SU-DHL-6 (cell line): ENCODE results near the gene ROBO2.

Experiments
- H2AFZ ChIP-seq: fragments of 200-600 bp; sonication (generic); 2 replicates; pipeline ENCODE4 v1.6.1; 2014; ENCODE audit warnings: low read depth, mild to moderate bottlenecking, moderate library complexity, mixed read lengths, antibody characterized with exemption, low read length; ENCODE audit not compliant: severe bottlenecking
- H3F3A ChIP-seq: fragments of 200-600 bp; shearing (Covaris generic); 2 replicates; pipeline ENCODE4 v1.6.0; 2016; ENCODE audit warnings: antibody characterized with exemption, mild to moderate bottlenecking; ENCODE audit not compliant: insufficient read depth
- H3K27ac ChIP-seq: fragments of 200-600 bp; sonication (generic); 2 replicates; pipeline ENCODE4 v1.5.1; 2016; ENCODE audit warnings: low read depth, mild to moderate bottlenecking, low read length, moderate library complexity, mixed read lengths
- H3K27me3 ChIP-seq: fragments of 200-600 bp; sonication (generic), shearing (Covaris generic); 2 replicates; pipeline ENCODE4 v1.6.0; 2014; ENCODE audit warnings: mild to moderate bottlenecking, low read length
- H3K36me3 ChIP-seq: fragments of 200-600 bp; sonication (generic); 2 replicates; pipeline ENCODE4 v1.6.1; 2014; ENCODE audit warnings: mild to moderate bottlenecking, low read length, mixed read lengths
- H3K4me2 ChIP-seq: fragments of 300-600, 200-600 bp; shearing (Covaris generic), sonication (generic); 2 replicates; pipeline ENCODE4 v1.6.0; 2014; ENCODE audit warnings: low read length, low read depth, mild to moderate bottlenecking; ENCODE audit not compliant: poor library complexity, severe bottlenecking
- H3K4me3 ChIP-seq: fragments of 200-600 bp; sonication (generic); 2 replicates; pipeline ENCODE4 v1.5.1; 2014; ENCODE audit warnings: antibody characterized with exemption, low read length, mild to moderate bottlenecking, mixed read lengths; ENCODE audit not compliant: insufficient read depth, poor library complexity, severe bottlenecking
- H3K79me2 ChIP-seq: fragments of 200-600 bp; sonication (generic); 2 replicates; pipeline ENCODE4 v1.6.1; 2014; ENCODE audit warnings: mild to moderate bottlenecking, low read length, moderate library complexity; ENCODE audit not compliant: insufficient read depth
- H3K9ac ChIP-seq: fragments of 200-600 bp; sonication (generic); 2 replicates; pipeline ENCODE4 v1.7.0; 2014; ENCODE audit warnings: mild to moderate bottlenecking, low read length
- H3K9me2 ChIP-seq: fragments of 200-600 bp; sonication (generic); replicated peaks from 2 replicates; pipeline ENCODE4 v1.6.1; 2014; ENCODE audit warnings: low read length; ENCODE audit not compliant: insufficient read depth
- H3K9me3 ChIP-seq: fragments of 200-600 bp; sonication (generic); 2 replicates; pipeline ENCODE4 v1.6.1; 2014; ENCODE audit warnings: low read length, mixed read lengths; ENCODE audit not compliant: insufficient read depth
- H4K20me1 ChIP-seq: fragments of 200-600 bp; sonication (generic); 2 replicates; pipeline ENCODE4 v1.6.1; 2014; ENCODE audit warnings: low read depth, mild to moderate bottlenecking, antibody characterized with exemption, low read length, moderate library complexity, mixed read lengths
- EZH2phosphoT487 ChIP-seq: fragments of 200-600 bp; sonication (generic), shearing (Covaris generic); conservative IDR thresholded peaks from 2 replicates; pipeline ENCODE4 v1.6.1; 2018; ENCODE audit warnings: mild to moderate bottlenecking, antibody characterized with exemption, low read length, moderate library complexity, mixed read lengths
- TF ChIP-seq, protein P1 (sequence below): fragments of 200-600 bp; sonication (generic); IDR thresholded peaks from one replicate; pipeline ENCODE4 v1.5.1; 2017; ENCODE audit warnings: antibody characterized with exemption, mild to moderate bottlenecking, low read length, moderate library complexity; ENCODE audit not compliant: insufficient read depth, poor library complexity, severe bottlenecking

Gene ROBO2

DNA sequence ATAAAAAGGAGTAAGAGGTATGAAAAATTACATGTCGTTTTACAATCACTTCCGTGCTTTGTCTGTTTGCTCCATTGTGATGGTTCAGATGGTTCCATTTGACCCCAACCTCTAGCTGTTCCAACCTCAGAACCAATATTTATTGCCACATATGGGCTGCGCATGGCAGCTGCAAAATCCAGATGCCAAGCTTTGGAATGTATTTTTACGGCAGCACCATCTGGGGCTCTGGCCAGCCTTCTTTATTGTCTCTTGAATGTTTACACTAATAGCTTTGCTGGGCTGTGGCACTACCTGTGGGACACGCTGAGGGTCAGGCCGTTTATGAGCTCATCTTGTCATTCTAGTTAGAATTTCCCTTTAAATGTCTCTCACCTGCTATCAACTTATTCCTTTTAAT lies 219.8 kb downstream of the ROBO2 start:
- no peaks in the 10 kb centered on the region for H3K9me2 ChIP-seq
- no peak overlapping the region for H2AFZ ChIP-seq
- TF ChIP-seq, protein P1, sequence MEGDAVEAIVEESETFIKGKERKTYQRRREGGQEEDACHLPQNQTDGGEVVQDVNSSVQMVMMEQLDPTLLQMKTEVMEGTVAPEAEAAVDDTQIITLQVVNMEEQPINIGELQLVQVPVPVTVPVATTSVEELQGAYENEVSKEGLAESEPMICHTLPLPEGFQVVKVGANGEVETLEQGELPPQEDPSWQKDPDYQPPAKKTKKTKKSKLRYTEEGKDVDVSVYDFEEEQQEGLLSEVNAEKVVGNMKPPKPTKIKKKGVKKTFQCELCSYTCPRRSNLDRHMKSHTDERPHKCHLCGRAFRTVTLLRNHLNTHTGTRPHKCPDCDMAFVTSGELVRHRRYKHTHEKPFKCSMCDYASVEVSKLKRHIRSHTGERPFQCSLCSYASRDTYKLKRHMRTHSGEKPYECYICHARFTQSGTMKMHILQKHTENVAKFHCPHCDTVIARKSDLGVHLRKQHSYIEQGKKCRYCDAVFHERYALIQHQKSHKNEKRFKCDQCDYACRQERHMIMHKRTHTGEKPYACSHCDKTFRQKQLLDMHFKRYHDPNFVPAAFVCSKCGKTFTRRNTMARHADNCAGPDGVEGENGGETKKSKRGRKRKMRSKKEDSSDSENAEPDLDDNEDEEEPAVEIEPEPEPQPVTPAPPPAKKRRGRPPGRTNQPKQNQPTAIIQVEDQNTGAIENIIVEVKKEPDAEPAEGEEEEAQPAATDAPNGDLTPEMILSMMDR: no peak
- TF ChIP-seq EZH2phosphoT487: no peak

DNA sequence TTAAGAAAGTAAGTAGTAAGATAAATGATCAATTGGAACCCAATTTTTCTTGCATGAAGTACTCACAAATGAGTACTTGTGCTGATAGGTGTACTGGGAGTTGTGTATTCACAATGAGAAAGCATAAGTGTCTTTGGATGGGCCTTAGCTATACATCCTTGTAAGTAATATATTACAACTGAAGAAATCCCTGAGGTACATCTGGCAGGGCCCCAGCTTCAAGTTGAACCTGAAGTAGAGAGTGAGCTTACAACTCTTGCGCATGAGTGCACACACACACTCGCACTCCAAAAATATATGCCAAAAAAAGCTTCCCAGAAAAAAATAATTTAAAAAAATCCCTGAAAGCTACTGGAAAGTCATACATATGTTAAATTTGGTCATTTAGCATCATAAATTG lies 222.5 kb downstream of the ROBO2 start:
- H2AFZ ChIP-seq: no peak overlapping the region
- no peaks in the 10 kb centered on the region for H3K27me3 ChIP-seq
- no peak overlapping the region for H3K4me2 ChIP-seq
- H3K27ac ChIP-seq: no peak overlapping the region
- H4K20me1 ChIP-seq: no peaks in the 10 kb centered on the region
- no peaks in the 10 kb centered on the region for H3K79me2 ChIP-seq
- no peak overlapping the region for H3K9ac ChIP-seq
- no peaks in the 10 kb centered on the region for H3K36me3 ChIP-seq
- no peaks in the 10 kb centered on the region for H3K9me2 ChIP-seq
- no peaks in the 10 kb centered on the region for H3F3A ChIP-seq
- no peaks in the 10 kb centered on the region for H3K9me3 ChIP-seq
- TF ChIP-seq, protein P1: no peak
- H3K4me3 ChIP-seq: no peak overlapping the region

More for the DNA sequence above, 219.8 kb downstream of the ROBO2 start:
- H4K20me1 ChIP-seq: no peaks in the 10 kb centered on the region
- H3K27ac ChIP-seq: no peak overlapping the region
- H3K4me2 ChIP-seq: no peak overlapping the region
- no peaks in the 10 kb centered on the region for H3K36me3 ChIP-seq
- peaks cover 5% of the 10 kb centered on the region; the same call in 1 of the 2 replicates for H3F3A ChIP-seq
- H3K27me3 ChIP-seq: no peaks in the 10 kb centered on the region
- H3K4me3 ChIP-seq: no peak overlapping the region
- H3K9ac ChIP-seq: no peak overlapping the region
- no peaks in the 10 kb centered on the region for H3K79me2 ChIP-seq
- no peaks in the 10 kb centered on the region for H3K9me3 ChIP-seq

DNA sequence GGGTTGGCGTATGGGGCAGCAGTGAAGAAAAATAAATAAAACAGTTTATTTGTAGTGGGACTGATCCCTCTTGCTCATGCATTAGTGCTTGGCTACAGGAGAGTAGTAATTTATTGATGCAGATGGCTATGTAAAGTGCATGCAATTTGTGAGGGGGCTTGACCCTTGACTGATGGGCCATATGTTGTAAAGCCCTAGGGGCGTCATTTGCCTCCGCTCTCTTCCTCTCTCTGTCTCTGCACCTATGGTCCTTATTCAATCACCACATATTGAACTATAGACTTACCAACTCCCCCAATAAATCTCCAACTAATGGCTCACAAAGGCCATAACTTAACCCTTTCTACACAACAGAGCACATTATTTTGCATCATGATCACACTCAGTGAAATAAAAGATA lies 227.7 kb downstream of the ROBO2 start:
- no peak overlapping the region for H2AFZ ChIP-seq
- H3K9me2 ChIP-seq: no peaks in the 10 kb centered on the region
- H3K27me3 ChIP-seq: no peaks in the 10 kb centered on the region
- no peaks in the 10 kb centered on the region for H4K20me1 ChIP-seq
- H3K79me2 ChIP-seq: no peaks in the 10 kb centered on the region
- no peaks in the 10 kb centered on the region for H3K9me3 ChIP-seq
- no peak overlapping the region for H3K4me2 ChIP-seq
- TF ChIP-seq, protein P1: no peak
- TF ChIP-seq EZH2phosphoT487: no peak
- H3K9ac ChIP-seq: no peak overlapping the region
- H3K4me3 ChIP-seq: no peak overlapping the region
- no peaks in the 10 kb centered on the region for H3F3A ChIP-seq
- H3K36me3 ChIP-seq: no peaks in the 10 kb centered on the region
- H3K27ac ChIP-seq: no peak overlapping the region
